ENCODE results near the gene MN1.

MN1 gene

GRCh38 chr22:27801616-27802345 lies at the start of gene MN1:
Gene MN1, minus strand, starts transcription at chr22:27801756. Its CDS starts 1,213 bp downstream, at chr22:27800543.
- no peak for TF ChIP-seq CTCF (conservative IDR thresholded peaks at IDR 0.05; ENCODE audit: control insufficient read depth, insufficient read depth, low read depth, low read length)
- DNase-seq (ENCODE audit: low read depth): peak; percentile 26
- peak within 1 kb of the TSS; percentile 48 for H3K4me3 ChIP-seq (ENCODE audit: control insufficient read depth, low read depth, low read length)

- DNase-seq (ENCODE audit: low read depth): no peak
- TF ChIP-seq CTCF (conservative IDR thresholded peaks at IDR 0.05; ENCODE audit: control insufficient read depth, insufficient read depth, low read depth, low read length): no peak
- H3K4me3 ChIP-seq (ENCODE audit: control insufficient read depth, low read depth, low read length): no peak overlapping the region
Observed at GRCh38 chr22:27850000-27850521, 48.5 kb upstream of the MN1 start.

DNA sequence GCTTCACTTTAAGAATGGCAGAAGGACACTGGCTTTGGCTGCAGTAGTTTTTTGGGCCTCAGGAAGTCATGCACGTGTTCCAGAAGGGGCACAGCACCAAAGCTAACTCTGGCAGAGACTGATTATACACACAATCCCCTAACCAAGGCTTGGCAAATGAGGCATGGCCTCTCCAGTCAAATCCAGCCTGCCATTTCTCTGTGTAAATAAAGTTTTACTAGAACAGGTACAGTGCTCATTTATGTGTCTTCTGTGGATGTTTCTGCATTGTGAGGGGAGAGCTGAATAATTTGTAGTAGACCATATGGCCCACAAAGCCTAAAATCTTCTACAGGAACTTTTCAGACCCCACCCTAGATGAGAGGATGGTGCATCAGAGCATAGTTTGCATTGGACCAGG lies 46.4 kb upstream of the MN1 start:
- DNase-seq (ENCODE audit: low read depth): no peak
- no peak overlapping the region for H3K4me3 ChIP-seq (ENCODE audit: control insufficient read depth, low read depth, low read length)
- TF ChIP-seq CTCF (conservative IDR thresholded peaks at IDR 0.05; ENCODE audit: control insufficient read depth, insufficient read depth, low read depth, low read length): no peak

DNA sequence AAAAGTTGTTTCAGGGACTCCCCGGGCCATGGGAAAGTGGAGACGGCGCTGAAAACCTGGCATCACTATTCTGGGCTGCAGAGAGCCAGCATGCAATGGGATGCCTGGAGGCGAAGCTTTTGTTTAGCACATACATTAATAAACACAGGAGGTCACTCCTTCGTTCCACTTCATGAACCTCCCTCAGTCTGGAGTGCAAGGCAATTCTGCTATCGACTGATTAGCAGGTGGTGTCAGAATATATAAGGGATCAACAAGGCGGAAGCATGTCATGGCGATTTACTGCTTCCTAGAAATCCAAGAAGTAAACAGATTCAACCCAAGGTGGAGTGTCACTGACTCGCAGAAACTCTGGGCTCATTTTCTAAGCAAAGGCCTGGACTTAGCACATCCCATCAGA lies 45.4 kb upstream of the MN1 start:
- TF ChIP-seq CTCF (conservative IDR thresholded peaks at IDR 0.05; ENCODE audit: control insufficient read depth, insufficient read depth, low read depth, low read length): no peak
- no peak overlapping the region for H3K4me3 ChIP-seq (ENCODE audit: control insufficient read depth, low read depth, low read length)
- DNase-seq (ENCODE audit: low read depth): no peak

- no peak overlapping the region for H3K4me3 ChIP-seq (ENCODE audit: control insufficient read depth, low read depth, low read length)
- no peak for DNase-seq (ENCODE audit: low read depth)
- no peak for TF ChIP-seq CTCF (conservative IDR thresholded peaks at IDR 0.05; ENCODE audit: control insufficient read depth, insufficient read depth, low read depth, low read length)
Observed at GRCh38 chr22:27846248-27846757, 44.7 kb upstream of the MN1 start.

DNA sequence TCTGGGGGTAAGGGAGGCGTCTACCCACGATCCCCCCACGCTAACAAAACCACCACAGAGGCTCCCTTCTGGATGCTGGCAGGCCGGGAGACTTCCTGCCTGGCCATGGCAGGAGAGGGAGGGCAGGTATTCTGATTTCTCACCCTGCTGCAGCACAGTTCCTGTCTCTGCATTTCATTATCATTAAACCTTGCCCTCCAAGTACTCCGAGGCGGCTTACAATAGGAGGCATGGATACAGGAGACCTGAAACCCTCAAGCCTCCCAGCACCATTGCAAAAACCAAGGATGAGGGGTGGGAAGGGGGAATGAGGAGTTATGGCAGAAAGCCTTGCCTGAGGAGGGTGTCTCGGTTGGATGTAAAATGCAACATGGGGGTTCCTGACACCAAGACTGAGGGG lies 44.1 kb upstream of the MN1 start:
- no peak for DNase-seq (ENCODE audit: low read depth)
- no peak overlapping the region for H3K4me3 ChIP-seq (ENCODE audit: control insufficient read depth, low read depth, low read length)
- TF ChIP-seq CTCF (conservative IDR thresholded peaks at IDR 0.05; ENCODE audit: control insufficient read depth, insufficient read depth, low read depth, low read length): no peak

Data from fibroblast of mammary gland (primary cell).